ENCODE data around the gene POLQ.

The POLQ gene

DNA sequence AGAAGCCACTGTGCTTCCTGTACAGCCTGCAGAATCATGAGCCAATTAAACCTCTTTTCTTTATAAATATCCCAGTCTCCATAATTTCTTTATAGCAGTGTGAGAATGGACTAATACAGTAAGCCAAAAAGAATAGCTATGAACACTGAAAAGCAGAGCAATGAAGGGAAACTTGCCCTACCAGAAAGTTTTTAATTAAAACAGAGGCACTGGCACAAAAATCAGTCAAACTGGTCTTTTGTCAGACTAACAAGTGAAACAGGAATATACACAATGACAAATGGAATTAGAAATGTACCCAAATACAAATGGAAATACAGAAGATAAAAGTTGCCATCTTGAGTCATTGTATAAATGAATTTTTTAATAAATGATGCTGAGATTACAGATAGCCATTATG lies 40.5 kb downstream of the POLQ start:
- no peaks in the 10 kb centered on the region for H3K9me3 ChIP-seq (ENCODE audit: low read length)
- H3K36me3 ChIP-seq (ENCODE audit: insufficient read depth, low read length), result no peaks in the 10 kb centered on the region
- no peak overlapping the region for H3K9ac ChIP-seq (ENCODE audit: low read length)
- H3K27ac ChIP-seq (ENCODE audit: low read depth, low read length), result no peak overlapping the region
- H3K4me1 ChIP-seq (ENCODE audit: insufficient read depth, low read length), result no peaks in the 10 kb centered on the region
- no peak overlapping the region for H3K4me3 ChIP-seq (ENCODE audit: low read depth in 1 of 2, low read length in 2 of 2)
- H3K27me3 ChIP-seq (ENCODE audit: control insufficient read depth in 1 of 2, insufficient read depth in 2 of 2, low read length in 2 of 2), result no peaks in the 10 kb centered on the region

DNA sequence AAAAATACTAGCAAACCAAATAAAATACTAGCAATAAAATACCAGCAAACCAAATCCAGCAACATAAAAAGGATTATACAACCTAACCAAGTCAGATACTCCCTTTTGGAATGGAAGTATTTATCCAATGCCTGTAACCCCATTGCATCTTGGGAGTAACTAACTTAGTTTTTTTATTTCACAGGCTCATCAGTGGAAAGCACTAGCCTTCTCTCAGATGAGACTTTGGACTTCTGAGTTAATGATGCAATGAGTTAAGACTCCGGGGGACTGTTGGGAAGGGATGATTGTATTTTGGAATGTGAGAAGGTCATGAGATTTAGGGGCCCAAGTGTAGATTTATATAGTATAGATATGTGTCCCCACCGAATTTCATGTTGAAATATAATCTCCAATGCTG lies 41.2 kb downstream of the POLQ start:
- no peaks in the 10 kb centered on the region for H3K9me3 ChIP-seq (ENCODE audit: low read length)
- H3K9ac ChIP-seq (ENCODE audit: low read length), result no peak overlapping the region
- no peak overlapping the region for H3K4me3 ChIP-seq (ENCODE audit: low read depth in 1 of 2, low read length in 2 of 2)
- H3K4me1 ChIP-seq (ENCODE audit: insufficient read depth, low read length), result no peaks in the 10 kb centered on the region
- H3K27ac ChIP-seq (ENCODE audit: low read depth, low read length), result no peak overlapping the region
- H3K36me3 ChIP-seq (ENCODE audit: insufficient read depth, low read length), result no peaks in the 10 kb centered on the region
- H3K27me3 ChIP-seq (ENCODE audit: control insufficient read depth in 1 of 2, insufficient read depth in 2 of 2, low read length in 2 of 2), result no peaks in the 10 kb centered on the region

GRCh38 chr3:121496786-121497185 lies 49.0 kb downstream of the POLQ start:
- Histone ChIP-seq H3K27ac (ENCODE audit: low read depth, low read length) (no peak overlapping the region), H3K27me3 (ENCODE audit: control insufficient read depth in 1 of 2, insufficient read depth in 2 of 2, low read length in 2 of 2) (no peaks in the 10 kb centered on the region), H3K9ac (ENCODE audit: low read length) (no peak overlapping the region), H3K9me3 (ENCODE audit: low read length) (no peaks in the 10 kb centered on the region), H3K4me3 (ENCODE audit: low read depth in 1 of 2, low read length in 2 of 2) (no peak overlapping the region), H3K36me3 (ENCODE audit: insufficient read depth, low read length) (no peaks in the 10 kb centered on the region), H3K4me1 (ENCODE audit: insufficient read depth, low read length) (no peaks in the 10 kb centered on the region)

- H3K9me3 ChIP-seq (ENCODE audit: low read length), result no peaks in the 10 kb centered on the region
- H3K27me3 ChIP-seq (ENCODE audit: control insufficient read depth in 1 of 2, insufficient read depth in 2 of 2, low read length in 2 of 2), result no peaks in the 10 kb centered on the region
- H3K4me1 ChIP-seq (ENCODE audit: insufficient read depth, low read length), result no peaks in the 10 kb centered on the region
- no peak overlapping the region for H3K9ac ChIP-seq (ENCODE audit: low read length)
- no peaks in the 10 kb centered on the region for H3K36me3 ChIP-seq (ENCODE audit: insufficient read depth, low read length)
- no peak overlapping the region for H3K4me3 ChIP-seq (ENCODE audit: low read depth in 1 of 2, low read length in 2 of 2)
- no peak overlapping the region for H3K27ac ChIP-seq (ENCODE audit: low read depth, low read length)
Observed at GRCh38 chr3:121493431-121493830, 52.4 kb downstream of the POLQ start.

- H3K9me3 ChIP-seq (ENCODE audit: low read length), result no peaks in the 10 kb centered on the region
- H3K4me3 ChIP-seq (ENCODE audit: low read depth in 1 of 2, low read length in 2 of 2), result no peak overlapping the region
- no peak overlapping the region for H3K27ac ChIP-seq (ENCODE audit: low read depth, low read length)
- no peaks in the 10 kb centered on the region for H3K36me3 ChIP-seq (ENCODE audit: insufficient read depth, low read length)
- no peak overlapping the region for H3K9ac ChIP-seq (ENCODE audit: low read length)
- no peaks in the 10 kb centered on the region for H3K27me3 ChIP-seq (ENCODE audit: control insufficient read depth in 1 of 2, insufficient read depth in 2 of 2, low read length in 2 of 2)
- H3K4me1 ChIP-seq (ENCODE audit: insufficient read depth, low read length), result no peaks in the 10 kb centered on the region
Observed at GRCh38 chr3:121491683-121492320, 54.0 kb downstream of the POLQ start.

DNA sequence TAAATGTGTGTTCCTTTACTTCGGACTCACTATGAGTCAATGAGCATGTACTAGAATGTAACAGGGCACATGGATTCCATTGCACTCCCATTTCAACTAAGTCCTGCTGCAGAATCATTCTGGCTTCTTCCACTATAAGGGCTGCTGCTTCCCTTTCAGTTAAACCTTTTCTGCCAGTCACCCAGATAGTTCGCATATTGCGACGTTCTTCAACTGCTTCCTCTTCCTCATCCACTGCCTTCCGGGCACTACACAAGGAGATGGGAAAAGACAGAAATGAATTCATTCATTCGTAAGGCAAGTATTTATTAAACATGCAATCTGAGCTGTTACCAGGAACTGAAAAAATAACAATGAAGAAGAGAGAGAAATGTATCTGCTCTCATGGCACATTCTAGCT lies 55.6 kb downstream of the POLQ start:
- H3K9me3 ChIP-seq (ENCODE audit: low read length), result no peaks in the 10 kb centered on the region
- no peaks in the 10 kb centered on the region for H3K27me3 ChIP-seq (ENCODE audit: control insufficient read depth in 1 of 2, insufficient read depth in 2 of 2, low read length in 2 of 2)
- H3K4me3 ChIP-seq (ENCODE audit: low read depth in 1 of 2, low read length in 2 of 2), result no peak overlapping the region

GRCh38 chr3:121488628-121489027 lies 57.2 kb downstream of the POLQ start:
- H3K9ac ChIP-seq (ENCODE audit: low read length), result no peak overlapping the region
- H3K27me3 ChIP-seq (ENCODE audit: control insufficient read depth in 1 of 2, insufficient read depth in 2 of 2, low read length in 2 of 2), result no peaks in the 10 kb centered on the region
- H3K4me3 ChIP-seq (ENCODE audit: low read depth in 1 of 2, low read length in 2 of 2), result no peak overlapping the region
- no peaks in the 10 kb centered on the region for H3K36me3 ChIP-seq (ENCODE audit: insufficient read depth, low read length)
- H3K9me3 ChIP-seq (ENCODE audit: low read length), result no peaks in the 10 kb centered on the region
- no peak overlapping the region for H3K27ac ChIP-seq (ENCODE audit: low read depth, low read length)
- no peaks in the 10 kb centered on the region for H3K4me1 ChIP-seq (ENCODE audit: insufficient read depth, low read length)

More for the DNA sequence above, 55.6 kb downstream of the POLQ start:
- no peak overlapping the region for H3K9ac ChIP-seq (ENCODE audit: low read length)
- H3K36me3 ChIP-seq (ENCODE audit: insufficient read depth, low read length), result no peaks in the 10 kb centered on the region
- H3K4me1 ChIP-seq (ENCODE audit: insufficient read depth, low read length), result no peaks in the 10 kb centered on the region
- no peak overlapping the region for H3K27ac ChIP-seq (ENCODE audit: low read depth, low read length)

DNA sequence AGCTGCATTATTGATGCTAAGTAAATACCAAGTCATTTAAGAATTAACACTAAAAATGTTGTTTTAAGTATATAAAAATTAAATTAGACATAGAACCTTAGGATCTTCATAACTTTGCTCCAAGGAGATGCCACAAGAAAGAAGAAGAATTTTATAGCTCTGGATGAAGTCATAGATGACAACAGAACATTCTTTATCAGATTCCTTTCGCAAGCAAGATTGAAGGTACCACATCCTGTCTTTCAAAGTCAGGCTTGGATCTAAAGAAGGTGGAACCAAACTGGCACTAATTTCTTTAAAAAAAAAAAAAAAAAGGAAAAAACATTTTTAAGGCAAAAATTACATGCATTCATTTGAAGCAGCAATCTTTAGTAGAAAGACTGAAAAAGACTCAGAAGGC lies 62.5 kb downstream of the POLQ start:
- Histone ChIP-seq H3K27ac (ENCODE audit: low read depth, low read length) (no peak overlapping the region), H3K36me3 (ENCODE audit: insufficient read depth, low read length) (no peaks in the 10 kb centered on the region)

GRCh38 chr3:121482660-121483059 lies 63.1 kb downstream of the POLQ start:
- no peaks in the 10 kb centered on the region for H3K27me3 ChIP-seq (ENCODE audit: control insufficient read depth in 1 of 2, insufficient read depth in 2 of 2, low read length in 2 of 2)
- H3K4me1 ChIP-seq (ENCODE audit: insufficient read depth, low read length), result no peaks in the 10 kb centered on the region
- no peak overlapping the region for H3K27ac ChIP-seq (ENCODE audit: low read depth, low read length)
- no peaks in the 10 kb centered on the region for H3K9me3 ChIP-seq (ENCODE audit: low read length)
- no peaks in the 10 kb centered on the region for H3K36me3 ChIP-seq (ENCODE audit: insufficient read depth, low read length)
- no peak overlapping the region for H3K4me3 ChIP-seq (ENCODE audit: low read depth in 1 of 2, low read length in 2 of 2)
- H3K9ac ChIP-seq (ENCODE audit: low read length), result no peak overlapping the region

More for the DNA sequence above, 62.5 kb downstream of the POLQ start:
- no peaks in the 10 kb centered on the region for H3K4me1 ChIP-seq (ENCODE audit: insufficient read depth, low read length)
- no peak overlapping the region for H3K4me3 ChIP-seq (ENCODE audit: low read depth in 1 of 2, low read length in 2 of 2)
- H3K9me3 ChIP-seq (ENCODE audit: low read length), result no peaks in the 10 kb centered on the region
- H3K9ac ChIP-seq (ENCODE audit: low read length), result no peak overlapping the region
- no peaks in the 10 kb centered on the region for H3K27me3 ChIP-seq (ENCODE audit: control insufficient read depth in 1 of 2, insufficient read depth in 2 of 2, low read length in 2 of 2)

GRCh38 chr3:121481106-121481880 lies 64.5 kb downstream of the POLQ start:
- no peak overlapping the region for H3K4me3 ChIP-seq (ENCODE audit: low read depth in 1 of 2, low read length in 2 of 2)
- H3K27ac ChIP-seq (ENCODE audit: low read depth, low read length), result no peak overlapping the region
- no peak overlapping the region for H3K9ac ChIP-seq (ENCODE audit: low read length)
- no peaks in the 10 kb centered on the region for H3K4me1 ChIP-seq (ENCODE audit: insufficient read depth, low read length)
- H3K27me3 ChIP-seq (ENCODE audit: control insufficient read depth in 1 of 2, insufficient read depth in 2 of 2, low read length in 2 of 2), result no peaks in the 10 kb centered on the region
- no peaks in the 10 kb centered on the region for H3K36me3 ChIP-seq (ENCODE audit: insufficient read depth, low read length)
- H3K9me3 ChIP-seq (ENCODE audit: low read length), result no peaks in the 10 kb centered on the region

DNA sequence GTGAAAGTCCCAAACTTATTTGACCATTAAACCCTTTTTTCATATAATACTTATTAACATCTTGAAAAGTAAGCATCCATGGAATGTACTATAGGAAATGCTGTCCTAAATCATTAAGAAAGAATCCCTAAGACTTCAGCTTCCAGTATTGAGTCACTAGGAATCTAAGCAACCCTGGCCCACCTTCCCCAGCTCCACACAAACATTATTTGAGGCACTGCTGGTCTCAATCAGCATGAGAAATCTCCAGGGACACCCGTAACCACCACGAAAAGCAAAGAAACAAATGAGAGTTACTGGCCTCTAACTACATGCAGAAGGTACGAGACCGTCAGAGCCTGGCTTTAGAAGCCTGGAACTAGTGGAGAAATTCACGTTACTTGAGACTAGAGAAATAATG lies 68.2 kb downstream of the POLQ start:
- Histone ChIP-seq H3K4me1 (ENCODE audit: insufficient read depth, low read length) (no peaks in the 10 kb centered on the region), H3K27me3 (ENCODE audit: control insufficient read depth in 1 of 2, insufficient read depth in 2 of 2, low read length in 2 of 2) (no peaks in the 10 kb centered on the region), H3K9me3 (ENCODE audit: low read length) (no peaks in the 10 kb centered on the region), H3K9ac (ENCODE audit: low read length) (no peak overlapping the region), H3K27ac (ENCODE audit: low read depth, low read length) (no peak overlapping the region), H3K4me3 (ENCODE audit: low read depth in 1 of 2, low read length in 2 of 2) (no peak overlapping the region), H3K36me3 (ENCODE audit: insufficient read depth, low read length) (no peaks in the 10 kb centered on the region)

GRCh38 chr3:121473001-121473400 lies 72.8 kb downstream of the POLQ start:
- Histone ChIP-seq H3K27me3 (ENCODE audit: control insufficient read depth in 1 of 2, insufficient read depth in 2 of 2, low read length in 2 of 2) (no peaks in the 10 kb centered on the region), H3K9me3 (ENCODE audit: low read length) (no peaks in the 10 kb centered on the region), H3K36me3 (ENCODE audit: insufficient read depth, low read length) (no peaks in the 10 kb centered on the region), H3K27ac (ENCODE audit: low read depth, low read length) (no peak overlapping the region), H3K9ac (ENCODE audit: low read length) (no peak overlapping the region), H3K4me3 (ENCODE audit: low read depth in 1 of 2, low read length in 2 of 2) (no peak overlapping the region), H3K4me1 (ENCODE audit: insufficient read depth, low read length) (no peaks in the 10 kb centered on the region)

Data from muscle layer of colon (tissue), 2 donors.